GM18499 (cell line): Measurements from ENCODE around the gene CDKN1C.
"Not testable (repeated sequence)": the region's sequence is repeated elsewhere in the genome, so short reads cannot be mapped to it uniquely, and the experiment has no call there.

Experiments used
- ATAC-seq: cut with Tn5 transposase; IDR thresholded peaks from one replicate; pipeline ENCODE4 v1.9.1; 2021; ENCODE audit warnings: moderate number of reproducible peaks; ENCODE audit not compliant: insufficient read depth, unreplicated experiment

The CDKN1C gene

GRCh38 chr11:2909133-2909902 lies 23.7 kb upstream of the CDKN1C start:
- ATAC-seq: no peak

- no peak for ATAC-seq
Observed at GRCh38 chr11:2908130-2908529, 22.6 kb upstream of the CDKN1C start.

- not testable (repeated sequence) for ATAC-seq
Observed at GRCh38 chr11:2905299-2905698, 19.7 kb upstream of the CDKN1C start.

GRCh38 chr11:2904153-2905052 lies 18.8 kb upstream of the CDKN1C start:
- no peak for ATAC-seq

- no peak for ATAC-seq
Observed at GRCh38 chr11:2903672-2904011, 18.1 kb upstream of the CDKN1C start.

GRCh38 chr11:2902784-2903671 lies 17.5 kb upstream of the CDKN1C start:
- ATAC-seq: no peak

GRCh38 chr11:2901854-2902783 lies 16.5 kb upstream of the CDKN1C start:
- ATAC-seq: peak; percentile 84

GRCh38 chr11:2901196-2901796 lies 15.7 kb upstream of the CDKN1C start:
- no peak for ATAC-seq

GRCh38 chr11:2899080-2899783 lies 13.7 kb upstream of the CDKN1C start:
- ATAC-seq: no peak

- ATAC-seq: no peak
Observed at GRCh38 chr11:2898366-2899079, 12.9 kb upstream of the CDKN1C start.

GRCh38 chr11:2897048-2897447 lies 11.5 kb upstream of the CDKN1C start:
- ATAC-seq: no peak

GRCh38 chr11:2896047-2896446 lies 10.5 kb upstream of the CDKN1C start:
- no peak for ATAC-seq

- no peak for ATAC-seq
Observed at GRCh38 chr11:2893935-2894334, 8.4 kb upstream of the CDKN1C start.

GRCh38 chr11:2892967-2893528 lies 7.5 kb upstream of the CDKN1C start:
- no peak for ATAC-seq

- ATAC-seq: no peak
Observed at GRCh38 chr11:2892215-2892966, 6.8 kb upstream of the CDKN1C start.

GRCh38 chr11:2891326-2892214 lies 6.0 kb upstream of the CDKN1C start:
- no peak for ATAC-seq
